Activated naive CD8-positive, alpha-beta T cell treated with anti-CD3 and anti-CD28 coated beads for 36 hours (primary cell): ENCODE measurements around the gene KCNJ9. TPM values are rescaled to one million over a fixed set of nuclear protein-coding genes. Genes with fewer than 3 reads are reported as not detected.
"Not testable (repeated sequence)": the region's sequence is repeated elsewhere in the genome, so short reads cannot be mapped to it uniquely, and the experiment has no call there.

Source experiments
- DNase-seq: peaks from one replicate; pipeline ENCODE4 v3.0.0; 2021
- H3K27ac Mint-ChIP-seq: one replicate; pipeline ENCODE4 v1.8.0; 2022; ENCODE audit warnings: mild to moderate bottlenecking, moderate library complexity, mixed read lengths
- H3K27me3 Mint-ChIP-seq: one replicate; pipeline ENCODE4 v1.8.0; 2022; ENCODE audit warnings: mild to moderate bottlenecking, mixed read lengths
- H3K36me3 Mint-ChIP-seq: one replicate; pipeline ENCODE4 v1.8.0; 2021; ENCODE audit warnings: mild to moderate bottlenecking, mixed read lengths
- H3K4me1 Mint-ChIP-seq: one replicate; pipeline ENCODE4 v1.8.0; 2021; ENCODE audit warnings: mixed read lengths
- H3K4me3 Mint-ChIP-seq: one replicate; pipeline ENCODE4 v1.8.0; 2022; ENCODE audit warnings: mild to moderate bottlenecking, moderate library complexity, mixed read lengths
- H3K9me3 Mint-ChIP-seq: one replicate; pipeline ENCODE4 v1.8.0; 2022; ENCODE audit warnings: mixed read lengths
- total RNA-seq, 2 experiments: library from RNA; stranded (reverse); gene quantifications; one replicate each; pipeline ENCODE4 v1.2.3, GENCODE V29; 2021

KCNJ9 gene
- total RNA-seq, 2 experiments from 2014 or later, result 0.04 TPM; not detected in 1

DNA sequence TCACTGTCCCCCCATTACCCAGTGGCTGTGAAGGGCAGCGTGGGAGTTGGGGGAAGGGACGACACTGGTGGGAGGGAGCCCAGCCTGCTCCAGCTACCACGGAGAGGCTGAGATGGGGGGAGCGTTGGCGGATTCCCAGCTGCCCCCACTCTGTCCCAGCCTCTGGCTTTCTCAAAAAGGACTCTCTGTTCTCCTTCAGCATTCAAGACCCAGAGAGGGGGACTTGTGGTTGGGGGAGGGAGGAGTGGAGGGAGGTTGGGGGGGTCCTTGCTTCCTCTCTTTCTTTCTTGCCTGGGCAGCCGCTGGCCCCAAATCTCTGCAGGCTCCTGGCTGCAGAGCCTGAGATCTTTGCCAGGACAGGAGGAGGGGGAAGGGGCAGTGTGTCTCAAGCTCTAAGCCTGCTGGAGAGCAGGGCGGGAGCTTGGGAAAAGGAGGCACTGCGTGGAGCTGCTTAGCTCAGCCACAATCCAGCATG, 36.4 kb downstream of the KCNJ9 start:
- Mint-ChIP-seq H3K27ac (no peak overlapping the region), H3K4me1 (no peaks in the 10 kb centered on the region), H3K4me3 (no peak overlapping the region), H3K9me3 (no peaks in the 10 kb centered on the region), H3K27me3 (no peaks in the 10 kb centered on the region), H3K36me3 (no peaks in the 10 kb centered on the region)
- DNase-seq, result no peak

DNA sequence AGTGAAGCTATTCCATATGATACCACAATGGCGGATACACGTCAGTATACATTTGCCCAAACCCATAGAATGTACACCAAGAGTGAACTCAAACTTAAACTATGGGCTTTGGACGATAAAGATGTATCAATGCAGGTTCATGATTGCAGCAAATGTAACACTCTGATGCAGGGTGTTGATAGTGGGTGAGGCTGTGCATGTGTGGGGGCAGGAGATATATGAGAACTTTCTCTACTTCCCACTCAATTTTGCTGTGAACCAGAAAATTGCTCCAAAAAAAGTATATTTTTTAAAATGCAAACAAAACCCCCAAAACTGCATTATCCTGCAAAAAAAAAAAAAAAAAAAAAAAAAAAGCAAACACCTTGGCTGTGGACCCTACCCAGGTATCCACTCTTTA, 37.6 kb downstream of the KCNJ9 start:
- Mint-ChIP-seq H3K27ac (no peak overlapping the region), H3K4me3 (no peak overlapping the region), H3K9me3 (no peaks in the 10 kb centered on the region), H3K27me3 (no peaks in the 10 kb centered on the region), H3K4me1 (no peaks in the 10 kb centered on the region), H3K36me3 (no peaks in the 10 kb centered on the region)
- DNase-seq, result no peak

DNA sequence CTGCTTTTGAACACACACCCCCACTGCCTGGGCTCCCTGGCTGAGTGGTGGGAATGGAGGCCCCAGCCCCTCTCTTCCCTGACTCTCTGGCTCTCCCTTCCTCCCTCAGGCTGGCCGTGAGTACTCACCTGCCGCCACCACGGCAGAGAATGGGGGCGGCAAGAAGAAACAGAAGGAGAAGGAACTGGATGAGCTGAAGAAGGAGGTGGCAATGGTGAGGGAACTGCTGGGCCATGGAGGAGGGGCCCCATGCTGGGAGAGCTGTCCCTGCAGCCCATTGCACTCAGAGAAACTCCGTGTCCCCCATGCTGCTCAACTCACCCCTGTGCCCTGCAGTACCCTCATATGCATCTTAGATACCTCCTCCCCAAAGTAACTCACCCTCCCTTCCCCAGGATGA, 39.5 kb downstream of the KCNJ9 start:
- Mint-ChIP-seq H3K4me3 (no peak overlapping the region), H3K4me1 (no peaks in the 10 kb centered on the region), H3K9me3 (no peaks in the 10 kb centered on the region), H3K27me3 (no peaks in the 10 kb centered on the region), H3K36me3 (no peaks in the 10 kb centered on the region), H3K27ac (no peak overlapping the region)
- DNase-seq, result no peak

DNA sequence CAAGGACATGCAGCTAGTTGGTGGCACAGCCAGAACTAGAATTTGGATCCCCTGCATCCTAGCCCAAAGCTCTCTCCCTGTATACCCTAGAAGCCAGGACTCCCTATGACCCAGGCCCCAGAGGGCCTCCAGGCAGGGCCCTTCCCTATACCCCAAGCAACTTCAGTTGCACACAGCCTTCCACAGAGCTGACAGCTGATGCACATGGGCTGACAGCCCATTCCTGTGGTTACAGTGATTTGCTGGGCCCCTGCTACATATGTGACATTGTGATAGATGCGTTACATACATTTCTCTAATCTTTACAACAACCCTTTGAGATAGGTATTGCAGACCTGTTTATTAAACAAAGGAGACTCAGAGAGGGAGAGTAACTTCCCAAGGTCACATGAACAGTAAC, 40.0 kb downstream of the KCNJ9 start:
- Mint-ChIP-seq H3K27ac (no peak overlapping the region), H3K4me3 (no peak overlapping the region), H3K27me3 (no peaks in the 10 kb centered on the region), H3K4me1 (no peaks in the 10 kb centered on the region), H3K9me3 (no peaks in the 10 kb centered on the region), H3K36me3 (no peaks in the 10 kb centered on the region)
- no peak for DNase-seq

DNA sequence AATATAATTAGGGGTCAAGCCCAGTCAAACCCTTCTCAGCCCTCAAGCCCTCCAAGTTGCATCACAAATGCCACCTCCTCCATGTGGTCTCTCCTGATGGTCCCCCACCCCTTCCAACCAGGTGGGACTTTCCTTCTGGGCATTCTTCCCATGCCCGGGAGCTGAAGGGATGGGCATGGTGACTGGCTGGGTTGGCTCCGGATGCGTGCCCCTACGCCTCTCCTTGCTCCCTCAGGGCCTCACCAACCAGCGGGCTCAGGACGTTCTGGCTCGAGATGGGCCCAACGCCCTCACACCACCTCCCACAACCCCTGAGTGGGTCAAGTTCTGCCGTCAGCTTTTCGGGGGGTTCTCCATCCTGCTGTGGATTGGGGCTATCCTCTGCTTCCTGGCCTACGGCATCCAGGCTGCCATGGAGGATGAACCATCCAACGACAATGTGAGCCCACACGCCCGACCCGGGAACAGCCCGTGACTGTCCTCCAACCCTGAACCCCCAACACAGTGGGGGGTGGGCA, 41.7 kb downstream of the KCNJ9 start:
- Mint-ChIP-seq H3K4me1 (no peaks in the 10 kb centered on the region), H3K9me3 (no peaks in the 10 kb centered on the region), H3K27me3 (no peaks in the 10 kb centered on the region), H3K4me3 (no peak overlapping the region), H3K36me3 (no peaks in the 10 kb centered on the region), H3K27ac (no peak overlapping the region)
- no peak for DNase-seq

DNA sequence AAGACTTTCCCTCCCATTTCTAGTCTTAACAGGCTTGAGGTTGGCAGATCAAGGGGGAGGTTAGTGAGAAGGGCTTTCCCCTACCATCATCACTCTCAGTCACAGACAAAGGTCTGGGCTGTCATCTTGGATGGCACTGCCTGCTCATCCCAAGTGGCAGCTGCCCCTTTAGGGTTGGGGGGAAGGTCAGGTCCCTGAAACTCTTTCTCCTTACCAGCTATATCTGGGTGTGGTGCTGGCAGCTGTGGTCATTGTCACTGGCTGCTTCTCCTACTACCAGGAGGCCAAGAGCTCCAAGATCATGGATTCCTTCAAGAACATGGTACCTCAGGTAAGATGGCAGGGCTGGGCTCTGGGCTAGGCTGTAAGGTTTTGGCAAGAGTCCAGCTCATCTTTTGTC, 42.4 kb downstream of the KCNJ9 start:
- no peaks in the 10 kb centered on the region for H3K27me3 Mint-ChIP-seq
- no peaks in the 10 kb centered on the region for H3K9me3 Mint-ChIP-seq
- no peak overlapping the region for H3K4me3 Mint-ChIP-seq
- no peak overlapping the region for H3K27ac Mint-ChIP-seq
- no peaks in the 10 kb centered on the region for H3K4me1 Mint-ChIP-seq
- DNase-seq, result no peak
- no peaks in the 10 kb centered on the region for H3K36me3 Mint-ChIP-seq

DNA sequence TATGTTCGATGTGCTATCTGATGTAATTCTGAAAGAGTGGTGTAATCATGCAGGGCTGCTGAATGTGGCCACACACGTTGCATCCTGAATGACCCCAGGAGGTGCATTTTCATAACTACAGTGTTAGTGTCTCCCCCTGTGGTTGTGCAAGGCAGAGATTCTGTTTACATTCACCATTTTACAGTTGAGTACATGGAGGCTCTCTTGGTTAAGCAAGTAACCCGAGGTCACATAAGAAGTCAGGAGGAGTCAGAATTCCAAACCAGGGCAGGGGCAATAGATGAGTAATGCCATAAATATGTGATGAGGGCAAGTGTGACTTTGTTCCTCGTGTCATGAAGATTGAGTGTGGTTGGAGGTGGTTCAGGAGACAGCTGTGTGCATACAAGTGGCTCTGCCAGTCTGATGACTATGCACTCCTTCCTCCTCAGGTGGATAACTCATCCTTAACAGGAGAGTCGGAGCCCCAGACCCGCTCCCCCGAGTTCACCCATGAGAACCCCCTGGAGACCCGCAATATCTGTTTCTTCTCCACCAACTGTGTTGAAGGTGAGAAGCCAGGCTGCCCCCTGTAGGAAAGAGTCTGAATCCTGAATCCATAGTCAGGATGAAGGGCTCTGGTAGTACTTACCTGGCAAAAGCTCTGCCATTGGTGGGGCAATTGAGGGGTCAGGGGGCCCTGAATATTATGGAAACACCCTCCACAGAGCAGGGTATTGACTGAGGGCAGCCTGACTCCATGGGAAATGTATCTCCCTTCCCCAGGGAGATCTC, 43.6 kb downstream of the KCNJ9 start:
- no peak for DNase-seq
- H3K4me1 Mint-ChIP-seq, result no peaks in the 10 kb centered on the region
- H3K36me3 Mint-ChIP-seq, result no peaks in the 10 kb centered on the region
- H3K9me3 Mint-ChIP-seq, result no peaks in the 10 kb centered on the region
- H3K27me3 Mint-ChIP-seq, result no peaks in the 10 kb centered on the region
- no peak overlapping the region for H3K4me3 Mint-ChIP-seq
- H3K27ac Mint-ChIP-seq, result no peak overlapping the region

DNA sequence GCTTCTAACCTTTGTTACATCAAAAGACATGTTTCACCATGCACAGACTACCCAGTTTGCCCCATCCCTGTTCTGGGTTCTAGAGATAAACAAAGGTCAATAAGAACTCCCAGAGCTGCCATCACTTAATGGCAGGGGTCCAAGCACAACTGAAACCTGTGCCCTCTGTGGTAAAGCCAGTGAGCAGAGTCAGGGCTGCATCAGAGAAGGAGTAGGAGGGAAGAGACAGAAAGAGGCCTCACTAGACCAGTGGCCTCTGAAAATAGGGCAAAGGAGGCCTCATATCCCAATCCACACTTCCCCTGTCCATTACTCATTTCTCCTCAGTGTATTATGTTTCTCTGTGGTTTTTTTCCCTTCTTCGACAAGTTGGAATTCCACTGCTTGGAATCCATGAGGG, 44.4 kb downstream of the KCNJ9 start:
- no peak for DNase-seq
- Mint-ChIP-seq H3K9me3 (no peaks in the 10 kb centered on the region), H3K27ac (no peak overlapping the region), H3K4me3 (no peak overlapping the region), H3K27me3 (no peaks in the 10 kb centered on the region), H3K4me1 (no peaks in the 10 kb centered on the region), H3K36me3 (no peaks in the 10 kb centered on the region)

DNA sequence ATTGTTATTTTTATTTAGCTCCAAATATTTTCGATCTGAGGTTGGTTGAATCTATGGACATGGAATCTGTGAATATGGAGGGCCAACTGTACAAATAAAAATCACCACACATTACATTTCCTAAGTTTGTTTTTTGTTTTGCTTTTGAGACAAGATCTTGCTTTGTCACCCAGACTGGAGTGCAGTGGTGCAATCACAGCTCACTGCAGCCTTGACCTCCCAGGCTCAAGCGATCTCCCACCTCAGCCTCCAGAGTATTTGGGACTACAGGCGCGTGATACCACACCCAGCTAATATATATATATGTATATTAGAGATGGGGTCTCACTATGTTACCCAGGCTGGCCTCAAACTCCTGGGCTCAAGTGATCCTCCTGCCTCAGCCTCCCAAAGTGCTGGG, 45.0 kb downstream of the KCNJ9 start:
- H3K36me3 Mint-ChIP-seq, result not testable (repeated sequence)

DNA sequence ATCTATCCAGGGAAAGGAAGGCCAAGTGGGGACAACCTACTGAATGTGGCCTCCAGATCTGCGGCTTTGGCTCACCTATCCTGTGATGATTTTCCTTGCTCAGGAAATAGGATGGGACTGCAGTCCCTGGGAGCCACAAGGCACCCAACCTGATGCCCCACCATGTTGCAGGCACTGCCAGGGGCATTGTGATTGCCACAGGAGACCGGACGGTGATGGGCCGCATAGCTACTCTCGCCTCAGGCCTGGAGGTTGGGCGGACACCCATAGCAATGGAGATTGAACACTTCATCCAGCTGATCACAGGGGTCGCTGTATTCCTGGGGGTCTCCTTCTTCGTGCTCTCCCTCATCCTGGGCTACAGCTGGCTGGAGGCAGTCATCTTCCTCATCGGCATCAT, 46.0 kb downstream of the KCNJ9 start:
- Mint-ChIP-seq H3K4me1 (no peaks in the 10 kb centered on the region), H3K27ac (no peak overlapping the region), H3K36me3 (no peaks in the 10 kb centered on the region), H3K27me3 (no peaks in the 10 kb centered on the region), H3K4me3 (no peak overlapping the region), H3K9me3 (no peaks in the 10 kb centered on the region)
- DNase-seq, result no peak

More for the DNA sequence above, 45.0 kb downstream of the KCNJ9 start:
- H3K9me3 Mint-ChIP-seq, H3K27me3 Mint-ChIP-seq, H3K4me1 Mint-ChIP-seq, DNase-seq, H3K27ac Mint-ChIP-seq, H3K4me3 Mint-ChIP-seq: not testable (repeated sequence)

DNA sequence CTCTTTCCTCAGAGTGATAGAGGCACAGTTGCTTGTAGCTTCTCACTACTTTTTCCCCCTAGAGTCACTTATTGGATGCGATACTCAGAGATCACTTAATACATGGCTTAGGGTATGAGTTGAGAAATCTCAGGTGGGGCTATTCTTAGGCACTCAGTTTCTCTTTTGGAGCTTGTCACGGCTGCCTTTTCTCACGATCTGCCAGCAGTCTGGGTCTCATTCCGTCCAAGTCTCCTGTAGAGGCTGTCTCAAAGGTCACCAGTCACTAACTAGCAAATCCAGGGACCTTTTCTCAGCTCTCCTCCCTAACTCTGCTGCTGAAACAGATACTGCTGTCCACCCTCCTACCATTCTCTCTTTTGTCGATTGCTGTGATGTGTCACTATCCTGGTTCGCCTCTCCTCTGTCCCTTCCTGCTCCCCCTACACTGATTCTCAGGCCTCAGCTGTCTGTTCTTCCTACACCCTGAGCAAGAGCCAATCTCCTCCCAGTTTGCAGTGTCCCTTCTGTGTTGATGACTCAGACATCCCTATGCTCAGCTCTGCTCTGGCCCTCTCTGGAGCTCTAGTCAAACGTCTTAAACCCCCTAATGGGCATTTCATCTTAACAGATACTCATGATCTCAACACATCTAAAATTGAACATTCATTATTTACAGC, 46.7 kb downstream of the KCNJ9 start:
- Mint-ChIP-seq H3K27ac (no peak overlapping the region), H3K36me3 (no peaks in the 10 kb centered on the region), H3K9me3 (no peaks in the 10 kb centered on the region), H3K4me3 (no peak overlapping the region), H3K27me3 (no peaks in the 10 kb centered on the region), H3K4me1 (no peaks in the 10 kb centered on the region)
- DNase-seq, result no peak

DNA sequence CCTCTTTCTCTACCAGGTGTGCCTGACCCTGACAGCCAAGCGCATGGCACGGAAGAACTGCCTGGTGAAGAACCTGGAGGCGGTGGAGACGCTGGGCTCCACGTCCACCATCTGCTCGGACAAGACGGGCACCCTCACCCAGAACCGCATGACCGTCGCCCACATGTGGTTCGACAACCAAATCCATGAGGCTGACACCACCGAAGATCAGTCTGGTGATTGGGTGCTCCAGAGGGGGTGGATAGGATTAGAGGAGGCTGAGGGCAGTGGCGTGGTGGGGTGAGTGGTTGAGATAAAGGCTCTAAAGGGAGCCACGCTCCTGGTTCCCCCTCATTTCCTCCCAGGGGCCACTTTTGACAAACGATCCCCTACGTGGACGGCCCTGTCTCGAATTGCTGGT, 47.3 kb downstream of the KCNJ9 start:
- no peaks in the 10 kb centered on the region for H3K27me3 Mint-ChIP-seq
- H3K4me1 Mint-ChIP-seq, result no peaks in the 10 kb centered on the region
- no peak overlapping the region for H3K27ac Mint-ChIP-seq
- H3K9me3 Mint-ChIP-seq, result no peaks in the 10 kb centered on the region
- no peak overlapping the region for H3K4me3 Mint-ChIP-seq
- no peak for DNase-seq
- no peaks in the 10 kb centered on the region for H3K36me3 Mint-ChIP-seq

DNA sequence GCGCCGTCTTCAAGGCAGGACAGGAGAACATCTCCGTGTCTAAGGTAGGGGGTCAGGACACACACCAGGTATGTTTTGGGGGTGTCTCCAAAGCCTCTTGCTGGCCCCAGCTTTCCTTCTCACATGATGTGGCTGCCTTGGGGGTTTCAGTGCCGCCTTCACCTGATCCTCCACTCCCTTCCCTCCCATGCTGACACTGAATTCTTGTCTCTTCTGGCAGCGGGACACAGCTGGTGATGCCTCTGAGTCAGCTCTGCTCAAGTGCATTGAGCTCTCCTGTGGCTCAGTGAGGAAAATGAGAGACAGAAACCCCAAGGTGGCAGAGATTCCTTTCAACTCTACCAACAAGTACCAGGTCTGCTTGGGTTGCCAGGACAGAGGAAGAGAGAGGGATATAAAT, 47.7 kb downstream of the KCNJ9 start:
- no peaks in the 10 kb centered on the region for H3K9me3 Mint-ChIP-seq
- H3K27ac Mint-ChIP-seq, result no peak overlapping the region
- no peak overlapping the region for H3K4me3 Mint-ChIP-seq
- no peaks in the 10 kb centered on the region for H3K27me3 Mint-ChIP-seq
- DNase-seq, result no peak
- H3K4me1 Mint-ChIP-seq, result no peaks in the 10 kb centered on the region
- no peaks in the 10 kb centered on the region for H3K36me3 Mint-ChIP-seq

DNA sequence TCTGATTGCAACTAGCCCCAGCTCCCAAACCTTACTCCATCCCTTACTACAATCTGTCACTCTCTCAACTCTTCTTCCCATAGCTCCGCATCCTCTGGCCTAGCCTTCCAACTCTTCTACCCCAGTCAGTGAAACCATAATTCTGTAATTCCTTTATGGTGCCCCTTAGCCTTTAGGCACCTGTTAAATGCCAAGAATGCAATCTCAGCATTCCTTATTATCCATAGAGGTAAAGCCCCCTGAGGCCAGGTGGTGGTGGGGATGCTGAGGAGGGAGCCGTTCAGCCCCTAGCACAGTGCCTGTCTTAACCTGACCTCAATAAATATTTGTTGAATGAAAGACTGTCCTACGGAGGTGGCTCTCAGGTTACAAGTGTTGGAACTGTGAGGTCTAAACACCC, 48.2 kb downstream of the KCNJ9 start:
- H3K36me3 Mint-ChIP-seq, result no peaks in the 10 kb centered on the region
- H3K27me3 Mint-ChIP-seq, result no peaks in the 10 kb centered on the region
- H3K9me3 Mint-ChIP-seq, result no peaks in the 10 kb centered on the region
- no peak overlapping the region for H3K4me3 Mint-ChIP-seq
- no peak overlapping the region for H3K27ac Mint-ChIP-seq
- no peak for DNase-seq
- no peaks in the 10 kb centered on the region for H3K4me1 Mint-ChIP-seq

DNA sequence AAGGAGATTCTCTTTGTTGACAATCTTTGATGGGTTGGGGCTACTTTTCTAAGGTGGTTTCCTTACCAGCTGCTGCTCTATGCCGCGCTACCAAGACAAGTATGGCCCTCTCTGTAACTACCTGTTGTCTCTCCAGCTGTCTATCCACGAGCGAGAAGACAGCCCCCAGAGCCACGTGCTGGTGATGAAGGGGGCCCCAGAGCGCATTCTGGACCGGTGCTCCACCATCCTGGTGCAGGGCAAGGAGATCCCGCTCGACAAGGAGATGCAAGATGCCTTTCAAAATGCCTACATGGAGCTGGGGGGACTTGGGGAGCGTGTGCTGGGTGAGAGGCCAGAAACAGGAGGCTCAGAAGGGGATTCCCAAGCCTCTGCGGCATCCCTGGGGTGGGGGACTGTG, 48.6 kb downstream of the KCNJ9 start:
- Mint-ChIP-seq H3K36me3 (no peaks in the 10 kb centered on the region), H3K9me3 (no peaks in the 10 kb centered on the region)

DNA sequence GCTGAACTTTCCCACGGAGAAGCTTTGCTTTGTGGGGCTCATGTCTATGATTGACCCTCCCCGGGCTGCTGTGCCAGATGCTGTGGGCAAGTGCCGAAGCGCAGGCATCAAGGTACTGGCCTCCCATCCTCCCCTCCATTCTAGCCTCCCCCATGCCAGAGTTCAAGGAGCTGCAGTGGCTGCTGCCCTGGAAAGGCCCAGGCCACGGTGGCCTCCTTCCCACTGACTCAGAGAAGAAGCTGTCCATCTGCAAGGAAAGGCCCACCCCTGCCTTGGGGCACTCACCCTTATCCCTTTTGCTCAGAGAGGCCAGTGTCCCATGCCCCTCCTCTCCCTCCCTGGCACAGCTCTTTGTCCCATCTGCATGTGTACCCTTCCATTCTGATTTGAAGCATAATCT, 49.1 kb downstream of the KCNJ9 start:
- H3K27ac Mint-ChIP-seq, result no peak overlapping the region
- no peaks in the 10 kb centered on the region for H3K9me3 Mint-ChIP-seq
- no peaks in the 10 kb centered on the region for H3K4me1 Mint-ChIP-seq
- H3K27me3 Mint-ChIP-seq, result no peaks in the 10 kb centered on the region
- no peaks in the 10 kb centered on the region for H3K36me3 Mint-ChIP-seq
- no peak overlapping the region for H3K4me3 Mint-ChIP-seq
- no peak for DNase-seq

More for the DNA sequence above, 48.6 kb downstream of the KCNJ9 start:
- no peaks in the 10 kb centered on the region for H3K4me1 Mint-ChIP-seq
- no peak overlapping the region for H3K4me3 Mint-ChIP-seq
- no peak overlapping the region for H3K27ac Mint-ChIP-seq
- no peaks in the 10 kb centered on the region for H3K27me3 Mint-ChIP-seq
- DNase-seq, result no peak
